ENCODE measurements around the gene OR5H6. TPM values are rescaled to one million over a fixed set of nuclear protein-coding genes. Genes with fewer than 3 reads are reported as not detected.

OR5H6 gene
- total RNA-seq, 3 donors from 2014 or later (not counting 1 experiment from before 2014, with no cell fraction given) = not detected

- intact Hi-C loops (cut with micrococcal nuclease) = no loop called here
- 85% methylated on average over 3 of the region's 3 CpGs for WGBS (ENCODE audit: insufficient coverage)
- no peak for TF ChIP-seq CTCF (IDR thresholded peaks at IDR 0.05)
- H3K9me3 Mint-ChIP-seq = peaks cover 11 to 16% of the 10 kb centered on the region in 2 donors
- H3K27me3 Mint-ChIP-seq (ENCODE audit: low read depth in 2 of 2) = peaks cover 0 to 2% of the 10 kb centered on the region in 2 donors
- Histone ChIP-seq H3K27ac (ENCODE audit: low read length) (no peak overlapping the region), H3K27me3 (ENCODE audit: control insufficient read depth, insufficient read depth, low read length) (no peaks in the 10 kb centered on the region), H3K4me3 (ENCODE audit: low read length) (no peak overlapping the region), H3K9me3 (ENCODE audit: control insufficient read depth, insufficient read depth, low read length) (peaks cover 7% of the 10 kb centered on the region), H3K36me3 (ENCODE audit: control insufficient read depth, insufficient read depth, low read length) (no peaks in the 10 kb centered on the region), H3K4me1 (ENCODE audit: control insufficient read depth, insufficient read depth, low read length) (no peaks in the 10 kb centered on the region)
- H3K4me1 Mint-ChIP-seq = no peaks in the 10 kb centered on the region
- DNase-seq (no peak), ATAC-seq (no peak)
- no peak overlapping the region for H3K27ac Mint-ChIP-seq
- H3K36me3 Mint-ChIP-seq = peaks cover 7% of the 10 kb centered on the region
- no peak overlapping the region for H3K4me3 Mint-ChIP-seq
Observed at GRCh38 chr3:98269846-98270245, 5.8 kb downstream of the OR5H6 start.

- H3K36me3 ChIP-seq (ENCODE audit: control insufficient read depth, insufficient read depth, low read length) = no peaks in the 10 kb centered on the region
- TF ChIP-seq CTCF (IDR thresholded peaks at IDR 0.05) = no peak
- no peaks in the 10 kb centered on the region for H3K4me1 ChIP-seq (ENCODE audit: control insufficient read depth, insufficient read depth, low read length)
- H3K27ac ChIP-seq (ENCODE audit: low read length) = no peak overlapping the region
- intact Hi-C loops (cut with micrococcal nuclease) = no loop called here
- no peak for ATAC-seq
- DNase-seq = no peak
- H3K27me3 Mint-ChIP-seq (ENCODE audit: low read depth in 2 of 2) = peaks cover 0 to 2% of the 10 kb centered on the region in 2 donors
- no peak overlapping the region for H3K4me3 ChIP-seq (ENCODE audit: low read length)
- H3K4me1 Mint-ChIP-seq = no peaks in the 10 kb centered on the region
- H3K27ac Mint-ChIP-seq = no peak overlapping the region
- H3K36me3 Mint-ChIP-seq = peaks cover 7% of the 10 kb centered on the region
- H3K9me3 ChIP-seq (ENCODE audit: control insufficient read depth, insufficient read depth, low read length) = peaks cover 7% of the 10 kb centered on the region
- H3K9me3 Mint-ChIP-seq = peaks cover 11 to 16% of the 10 kb centered on the region in 2 donors
- no peaks in the 10 kb centered on the region for H3K27me3 ChIP-seq (ENCODE audit: control insufficient read depth, insufficient read depth, low read length)
- WGBS (ENCODE audit: insufficient coverage) = 82% methylated on average over 1 of the region's 3 CpGs
- no peak overlapping the region for H3K4me3 Mint-ChIP-seq
Observed at GRCh38 chr3:98272126-98272525, 8.1 kb downstream of the OR5H6 start.

- intact Hi-C loops (cut with micrococcal nuclease) = no loop called here
- 84% methylated on average over 3 of the region's 3 CpGs for WGBS (ENCODE audit: insufficient coverage)
Observed at GRCh38 chr3:98274914-98275313, 10.9 kb downstream of the OR5H6 start.

More at GRCh38 chr3:98274914-98275313, 10.9 kb downstream of the OR5H6 start:
- H3K9me3 Mint-ChIP-seq = peaks cover 7 to 10% of the 10 kb centered on the region in 2 donors
- H3K27ac Mint-ChIP-seq = no peak overlapping the region
- H3K27me3 Mint-ChIP-seq (ENCODE audit: low read depth in 2 of 2) = peaks cover 0 to 2% of the 10 kb centered on the region in 2 donors
- no peaks in the 10 kb centered on the region for H3K4me1 ChIP-seq (ENCODE audit: control insufficient read depth, insufficient read depth, low read length)
- TF ChIP-seq CTCF (IDR thresholded peaks at IDR 0.05) = no peak
- ATAC-seq = no peak
- no peaks in the 10 kb centered on the region for H3K36me3 ChIP-seq (ENCODE audit: control insufficient read depth, insufficient read depth, low read length)
- no peak overlapping the region for H3K27ac ChIP-seq (ENCODE audit: low read length)
- H3K36me3 Mint-ChIP-seq = peaks cover 6% of the 10 kb centered on the region
- peaks cover 3% of the 10 kb centered on the region for H3K9me3 ChIP-seq (ENCODE audit: control insufficient read depth, insufficient read depth, low read length)
- H3K27me3 ChIP-seq (ENCODE audit: control insufficient read depth, insufficient read depth, low read length) = no peaks in the 10 kb centered on the region
- H3K4me3 Mint-ChIP-seq = no peak overlapping the region
- no peak for DNase-seq
- no peak overlapping the region for H3K4me3 ChIP-seq (ENCODE audit: low read length)
- no peaks in the 10 kb centered on the region for H3K4me1 Mint-ChIP-seq
